ENCODE measurements around the gene DGKK.

Gene DGKK

GRCh38 chrX:50470103-50471031, at the start of gene DGKK:
Gene DGKK, minus strand, starts transcription at chrX:50470825. Its CDS starts 147 bp downstream, at chrX:50470678.
- DNase-seq (ENCODE audit: low read depth): no peak

- no peak for DNase-seq (ENCODE audit: low read depth)
These were observed 44.2 kb upstream of the DGKK start for GRCh38 chrX:50514811-50515210.

- no peak for DNase-seq (ENCODE audit: low read depth)
These were observed 26.5 kb upstream of the DGKK start for GRCh38 chrX:50497114-50497513.

- no peak for DNase-seq (ENCODE audit: low read depth)
These were observed 25.0 kb upstream of the DGKK start for GRCh38 chrX:50495616-50496015.

- no peak for DNase-seq (ENCODE audit: low read depth)
These were observed 22.1 kb upstream of the DGKK start for GRCh38 chrX:50492720-50493119.

GRCh38 chrX:50484662-50485061, 14.0 kb upstream of the DGKK start:
- no peak for DNase-seq (ENCODE audit: low read depth)

DNA sequence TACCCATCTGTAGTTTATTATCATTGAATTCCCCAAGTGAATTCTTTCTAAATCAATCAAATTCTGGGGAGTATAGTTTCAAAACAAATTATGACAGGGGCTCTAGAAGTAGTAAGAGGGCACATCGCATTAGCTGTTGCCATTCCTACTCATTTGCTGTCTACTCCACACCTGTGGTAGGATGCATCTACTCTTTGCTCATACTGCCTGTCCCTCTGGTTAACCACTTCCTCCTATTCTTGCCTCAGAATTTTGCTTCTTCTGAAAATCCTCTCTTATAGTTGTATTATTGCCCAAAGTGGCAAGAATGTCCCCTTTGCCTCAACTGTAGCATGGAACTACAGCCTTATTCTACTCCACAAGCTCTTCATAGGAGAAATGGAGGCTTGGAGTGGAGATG, 12.7 kb upstream of the DGKK start:
- no peak for DNase-seq (ENCODE audit: low read depth)

DNA sequence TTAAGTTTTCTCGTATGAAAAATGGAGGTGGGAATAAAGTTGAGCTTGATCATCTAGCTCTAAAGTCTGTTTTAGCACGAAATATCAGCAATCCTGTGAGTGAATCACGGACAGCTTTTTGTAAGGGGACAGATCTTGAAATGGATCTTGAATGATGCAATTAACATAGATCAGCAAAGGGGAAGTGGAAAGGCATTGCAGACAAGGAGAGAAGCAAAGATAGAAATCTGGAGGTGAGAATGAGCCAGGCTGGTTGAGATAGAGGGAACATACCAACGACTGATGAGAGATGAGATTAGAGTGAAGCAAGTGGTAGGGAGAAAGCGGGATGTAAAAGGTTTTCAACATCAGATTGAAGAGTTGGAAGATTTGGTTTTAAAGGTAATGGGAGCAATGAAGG, 4.6 kb upstream of the DGKK start:
- DNase-seq (ENCODE audit: low read depth): no peak

DNA sequence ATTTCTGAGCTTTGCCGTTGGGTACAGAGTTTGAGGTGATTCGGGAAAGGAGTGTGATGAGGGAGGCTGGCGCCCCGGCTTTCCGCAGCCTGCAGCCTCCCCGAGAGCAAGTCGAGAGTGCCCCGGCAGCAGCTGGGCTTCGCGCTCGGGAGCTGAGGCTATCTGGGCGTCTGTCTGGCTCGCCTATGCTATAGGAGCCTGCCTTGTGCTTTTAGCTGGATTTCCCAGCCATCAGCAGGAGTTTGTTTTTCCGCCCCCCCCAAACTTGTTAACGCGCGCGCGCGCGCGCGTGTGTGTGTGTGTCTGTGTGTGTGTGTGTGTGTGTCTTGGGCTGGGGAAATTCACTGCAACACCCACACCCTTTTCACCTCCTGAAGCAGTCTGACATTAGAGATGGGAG, 765 bp upstream of the DGKK start:
- DNase-seq (ENCODE audit: low read depth): no peak

GRCh38 chrX:50469206-50469605, 1.4 kb downstream of the DGKK start:
- DNase-seq (ENCODE audit: low read depth): no peak

- no peak for DNase-seq (ENCODE audit: low read depth)
These were observed 11.0 kb downstream of the DGKK start for GRCh38 chrX:50459615-50460014.

GRCh38 chrX:50458483-50458882, 12.1 kb downstream of the DGKK start:
- no peak for DNase-seq (ENCODE audit: low read depth)

GRCh38 chrX:50456712-50457484, 13.7 kb downstream of the DGKK start:
- no peak for DNase-seq (ENCODE audit: low read depth)

DNA sequence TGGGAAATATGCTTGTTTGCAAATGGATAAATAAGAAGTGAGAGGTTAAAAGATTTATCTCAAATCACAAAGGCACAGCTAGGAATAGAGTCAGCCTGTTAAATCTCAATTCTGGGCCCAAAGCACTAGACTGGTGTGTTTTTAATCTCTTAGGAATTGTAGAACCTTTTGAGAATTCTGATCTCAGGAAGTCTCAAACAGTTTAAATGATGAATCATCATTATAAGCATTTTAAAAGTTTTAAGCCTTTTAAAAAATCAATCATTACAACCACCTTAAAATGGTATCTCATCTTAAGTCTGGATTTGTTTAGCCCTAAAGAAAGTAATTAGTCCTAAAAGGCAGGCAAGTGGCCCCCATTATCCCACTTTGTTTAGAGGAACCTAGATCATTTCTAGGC, 17.8 kb downstream of the DGKK start:
- no peak for DNase-seq (ENCODE audit: low read depth)

- no peak for DNase-seq (ENCODE audit: low read depth)
These were observed 20.3 kb downstream of the DGKK start for GRCh38 chrX:50450324-50450723.

DNA sequence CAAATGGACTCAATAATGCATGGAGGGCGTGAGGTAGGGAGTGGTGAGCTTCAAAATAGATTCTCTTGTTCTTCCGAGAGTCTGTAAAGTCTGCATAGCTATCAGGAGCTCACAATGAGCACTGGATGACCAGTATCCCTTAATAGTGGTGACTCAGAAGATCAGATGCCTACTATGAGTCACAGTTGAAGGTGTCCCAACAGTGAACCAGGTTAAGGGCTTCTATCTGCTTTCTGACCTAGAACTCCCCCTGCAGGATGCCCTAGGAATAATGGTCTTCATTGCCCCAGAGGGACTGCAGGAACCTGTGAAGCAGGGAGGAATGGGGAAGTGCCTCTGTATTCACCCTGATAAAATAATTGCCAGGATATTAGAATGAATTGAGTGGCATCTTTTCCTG, 22.1 kb downstream of the DGKK start:
- DNase-seq (ENCODE audit: low read depth): no peak

GRCh38 chrX:50447535-50447934, 23.1 kb downstream of the DGKK start:
- DNase-seq (ENCODE audit: low read depth): no peak

GRCh38 chrX:50442426-50443116, 28.1 kb downstream of the DGKK start:
- DNase-seq (ENCODE audit: low read depth): no peak

- DNase-seq (ENCODE audit: low read depth): no peak
These were observed 33.8 kb downstream of the DGKK start for GRCh38 chrX:50436797-50437196.

DNA sequence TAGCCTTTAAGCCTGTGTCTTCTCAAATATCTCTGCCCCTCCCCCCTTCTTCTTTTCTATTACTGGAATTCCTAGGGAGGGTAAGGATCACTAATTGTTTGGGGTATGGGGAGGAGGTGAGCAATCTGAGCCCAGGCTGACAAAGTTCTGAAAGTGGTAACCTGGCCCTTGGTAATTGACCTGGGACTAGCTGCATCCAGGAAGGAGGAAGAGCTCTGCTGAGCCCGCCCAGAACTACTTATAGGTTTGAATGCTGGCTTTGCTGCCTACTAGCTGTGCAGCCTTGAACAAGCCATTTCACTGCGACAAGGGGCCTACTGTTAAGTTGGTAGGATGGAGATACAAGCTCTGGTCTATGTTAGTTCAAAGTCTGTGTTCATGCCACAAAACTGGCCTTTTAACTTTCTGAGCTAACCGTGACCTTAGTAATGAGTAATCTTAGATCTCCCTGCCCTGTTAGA, 37.8 kb downstream of the DGKK start:
- no peak for DNase-seq (ENCODE audit: low read depth)

DNA sequence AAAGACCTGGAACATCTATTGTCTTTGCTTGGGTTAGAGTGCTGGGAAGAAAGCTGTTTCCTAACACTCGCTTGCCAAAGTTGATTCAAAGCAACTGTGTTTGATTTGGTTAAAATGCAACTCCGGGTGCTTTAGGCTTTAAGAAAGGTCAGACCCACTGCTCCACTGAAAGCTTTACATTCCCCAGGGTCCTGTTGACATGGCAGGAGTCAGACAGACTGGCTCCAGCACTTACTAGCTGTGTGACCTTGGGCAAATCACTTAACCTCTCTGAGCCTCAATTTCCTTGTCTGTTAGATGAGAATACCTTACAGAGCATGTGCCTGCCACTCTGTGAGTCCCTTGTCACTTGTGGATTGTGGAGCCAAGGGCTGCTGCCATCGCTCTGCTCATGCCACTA, 39.0 kb downstream of the DGKK start:
- no peak for DNase-seq (ENCODE audit: low read depth)

- no peak for DNase-seq (ENCODE audit: low read depth)
These were observed 39.6 kb downstream of the DGKK start for GRCh38 chrX:50430917-50431575.

Measured in GM04503 (cell line).